IMR-90 (cell line): ENCODE data around the gene ZNF714. TPM values are rescaled to one million over a fixed set of nuclear protein-coding genes. Genes with fewer than 3 reads are reported as not detected.

ENCODE experiments used
- ATAC-seq: fragments of 200-7000 bp; cut with Tn5 transposase; 2 replicates; pipeline ENCODE4 v1.9.1; 2020; ENCODE audit warnings: low read depth, mild to moderate bottlenecking, moderate library complexity
- BruUV-seq: library from RNA; stranded (reverse); fragments of 400-500 nt; replicated peaks from 2 replicates; lab custom pipeline; 2021; lab: Mats Ljungman, UMichigan
- CTCF ChIA-PET: fragments of 300-600 bp; formaldehyde crosslinking; extraction: SDS; loops from one replicate; lab custom pipeline; 2021; ENCODE audit warnings: antibody characterized with exemption; lab: Yijun Ruan, JAX
- POLR2A ChIA-PET: fragments of 300-600 bp; sonication (Branson Sonifier 250); formaldehyde crosslinking; loops from one replicate; lab custom pipeline; 2022; ENCODE audit warnings: antibody characterized with exemption; ENCODE audit not compliant: unreplicated experiment; lab: Charles Lee
- DNase-seq: peaks from one replicate; pipeline ENCODE4 v3.0.0; 2013
- H2AFZ ChIP-seq: replicated peaks from 2 replicates; pipeline ENCODE3; 2013; ENCODE audit warnings: low read length, mild to moderate bottlenecking; ENCODE audit not compliant: poor library complexity
- H2AK5ac ChIP-seq: 2 replicates; pipeline ENCODE4 v1.6.1; 2013; ENCODE audit warnings: low read depth, low read length, inconsistent platforms
- H2AK9ac ChIP-seq: replicated peaks from 2 replicates; pipeline ENCODE3; 2013; ENCODE audit warnings: mild to moderate bottlenecking, low read depth, low read length, moderate library complexity; ENCODE audit not compliant: poor library complexity
- H2BK120ac ChIP-seq: 2 replicates; pipeline ENCODE4 v1.6.1; 2013; ENCODE audit warnings: low read depth, low read length, inconsistent platforms
- H2BK15ac ChIP-seq: 3 replicates; pipeline ENCODE4 v1.6.1; 2013; ENCODE audit warnings: low read depth, low read length, inconsistent platforms
- H2BK20ac ChIP-seq: 2 replicates; pipeline ENCODE4 v1.6.1; 2013; ENCODE audit warnings: low read depth, mild to moderate bottlenecking, inconsistent platforms, low read length, moderate library complexity
- H2BK5ac ChIP-seq: 2 replicates; pipeline ENCODE4 v1.6.1; 2013; ENCODE audit warnings: mild to moderate bottlenecking, low read depth, low read length, inconsistent platforms; ENCODE audit not compliant: poor library complexity, severe bottlenecking
- H3K14ac ChIP-seq: replicated peaks from 2 replicates; pipeline ENCODE4 v1.6.1; 2013; ENCODE audit warnings: low read depth, low read length, inconsistent platforms
- H3K18ac ChIP-seq: 2 replicates; pipeline ENCODE4 v1.6.1; 2013; ENCODE audit warnings: low read depth, low read length, control low read depth
- H3K23ac ChIP-seq: 2 replicates; pipeline ENCODE4 v1.6.1; 2013; ENCODE audit warnings: low read depth, low read length, inconsistent platforms
- H3K27ac ChIP-seq: 2 replicates; pipeline ENCODE4 v1.5.1; 2013; ENCODE audit warnings: mild to moderate bottlenecking, control low read depth, low read length; ENCODE audit not compliant: insufficient read depth
- H3K27me3 ChIP-seq: 2 replicates; pipeline ENCODE4 v1.6.1; 2013; ENCODE audit warnings: low read length; ENCODE audit not compliant: control insufficient read depth, insufficient read depth
- H3K36me3 ChIP-seq: 2 replicates; pipeline ENCODE4 v1.6.1; 2013; ENCODE audit warnings: low read length, mixed read lengths; ENCODE audit not compliant: control insufficient read depth, insufficient read depth
- H3K4ac ChIP-seq: 2 replicates; pipeline ENCODE4 v1.6.1; 2013; ENCODE audit warnings: low read depth, low read length, inconsistent platforms
- H3K4me1 ChIP-seq: 2 replicates; pipeline ENCODE4 v1.6.1; 2013; ENCODE audit warnings: low read length, mixed read lengths; ENCODE audit not compliant: control insufficient read depth, insufficient read depth
- H3K4me2 ChIP-seq: 2 replicates; pipeline ENCODE4 v1.6.1; 2013; ENCODE audit warnings: low read depth, mild to moderate bottlenecking, control low read depth, low read length, moderate library complexity
- H3K4me3 ChIP-seq: 2 replicates; pipeline ENCODE4 v1.5.1; 2013; ENCODE audit warnings: low read depth, mild to moderate bottlenecking, control low read depth, low read length, moderate library complexity; ENCODE audit not compliant: insufficient read depth
- H3K56ac ChIP-seq: 2 replicates; pipeline ENCODE4 v1.6.1; 2013; ENCODE audit warnings: low read length, inconsistent platforms; ENCODE audit not compliant: insufficient read depth; ENCODE audit errors: extremely low read depth
- H3K79me1 ChIP-seq, 2 experiments: 2 replicates each; pipeline ENCODE4 v1.6.1; 2013; ENCODE audit warnings: low read length in 2 of 2, inconsistent platforms in 1 of 2, low read depth in 1 of 2
- H3K9ac ChIP-seq: 2 replicates; pipeline ENCODE4 v1.6.1; 2013; ENCODE audit warnings: low read depth, low read length, control low read depth
- H3K9me1 ChIP-seq: 2 replicates; pipeline ENCODE4 v1.6.1; 2013; ENCODE audit warnings: low read length, inconsistent platforms; ENCODE audit not compliant: insufficient read depth
- H3K9me3 ChIP-seq: 2 replicates; pipeline ENCODE4 v1.6.1; 2013; ENCODE audit warnings: low read length; ENCODE audit not compliant: control insufficient read depth, insufficient read depth
- H4K20me1 ChIP-seq: 2 replicates; pipeline ENCODE4 v1.6.1; 2013; ENCODE audit warnings: low read length, inconsistent platforms; ENCODE audit not compliant: insufficient read depth
- H4K5ac ChIP-seq: 2 replicates; pipeline ENCODE4 v1.6.1; 2013; ENCODE audit warnings: mild to moderate bottlenecking, low read depth, low read length, control low read depth
- H4K8ac ChIP-seq, 2 experiments: 2 replicates each; pipeline ENCODE4 v1.6.1; 2013; ENCODE audit warnings: low read depth in 2 of 2, low read length in 2 of 2, control low read depth in 1 of 2, inconsistent platforms in 1 of 2
- H4K91ac ChIP-seq: 2 replicates; pipeline ENCODE4 v1.6.1; 2013; ENCODE audit warnings: low read depth, low read length, inconsistent platforms; ENCODE audit not compliant: insufficient read depth
- CHD1 ChIP-seq: IDR thresholded peaks from 2 replicates; pipeline ENCODE4 v1.6.1; 2012; ENCODE audit warnings: low read depth, low read length, improper control_type of control experiment
- FOS ChIP-seq: fragments of 150-350 bp; IDR thresholded peaks from 2 replicates; pipeline ENCODE4 v1.6.1; 2016; ENCODE audit warnings: low read depth, low read length
- MAFK ChIP-seq: IDR thresholded peaks from 2 replicates; pipeline ENCODE4 v1.6.1; 2012; ENCODE audit warnings: low read depth, low read length, improper control_type of control experiment
- MAZ ChIP-seq: IDR thresholded peaks from 2 replicates; pipeline ENCODE4 v1.6.1; 2012; ENCODE audit warnings: low read depth, mild to moderate bottlenecking, low read length, improper control_type of control experiment, moderate library complexity, borderline replicate concordance
- MXI1 ChIP-seq: IDR thresholded peaks from 2 replicates; pipeline ENCODE4 v1.6.1; 2012; ENCODE audit warnings: low read depth, mild to moderate bottlenecking, low read length, moderate library complexity, borderline replicate concordance
- NFE2L2 ChIP-seq: fragments of 150-350 bp; IDR thresholded peaks from 2 replicates; pipeline ENCODE4 v1.6.1; 2016; ENCODE audit warnings: low read depth, mild to moderate bottlenecking, low read length
- RFX5 ChIP-seq: IDR thresholded peaks from 2 replicates; pipeline ENCODE4 v1.8.0; 2012; ENCODE audit warnings: low read depth, mild to moderate bottlenecking, low read length, moderate library complexity
- SMC3 ChIP-seq: fragments of 150-350 bp; IDR thresholded peaks from 2 replicates; pipeline ENCODE4 v1.6.1; 2016; ENCODE audit warnings: low read depth, mild to moderate bottlenecking, antibody characterized with exemption, low read length, moderate library complexity
- WGBS, 2 experiments: methylation state at CpG; one replicate each; pipeline versions ENCODE4 v1.1.5 to v1.1.7; 2013; ENCODE audit warnings: missing lambda C conversion rate in 2 of 2; ENCODE audit not compliant: insufficient read length in 1 of 2; ENCODE audit errors: extremely low coverage in 2 of 2; 5-methylcytosine and 5-hydroxymethylcytosine counted together
- dilution Hi-C: fragments of 300-500 bp; cut with HindIII; formaldehyde crosslinking; loops from one replicate; pipeline ENCODE4 v1.14.3; 2018; ENCODE audit warnings: low sequenced_read_pairs; ENCODE audit not compliant: unreplicated experiment
- in situ Hi-C: fragments of 300-500 bp; cut with MboI; formaldehyde crosslinking; loops from 3 replicates; pipeline ENCODE4 v1.14.3; 2019; ENCODE audit warnings: low sequenced_read_pairs, inconsistent platforms, mixed read lengths
- intact Hi-C: fragments of 100-400 bp; cut with micrococcal nuclease; formaldehyde crosslinking; loops from 2 replicates; pipeline ENCODE4 v1.10.0; 2022
- polyA plus RNA-seq, 3 experiments: library from polyadenylated mRNA; depleted of rRNA; stranded (reverse); fragments of >200 nt; gene quantifications; 2 replicates each; pipeline ENCODE4 v1.2.3, GENCODE V29; 2012; ENCODE audit warnings: low replicate concordance in 1 of 3
- total RNA-seq: library from RNA; depleted of rRNA; stranded (reverse); fragments of >200 nt; gene quantifications from 2 replicates; pipeline ENCODE4 v1.2.3, GENCODE V29; 2012
- TF ChIP-seq, protein P1 (sequence below): fragments of 150-350 bp; IDR thresholded peaks from 2 replicates; pipeline ENCODE4 v1.6.1; 2016; ENCODE audit warnings: low read depth, mild to moderate bottlenecking, low read length, moderate library complexity, borderline replicate concordance

The ZNF714 gene
- total and polyA plus RNA-seq, 2 of the 4 experiments (the other 2 are of a cell fraction), result 7.2 to 14.3 TPM

- in situ Hi-C loops, result no loop called here
- Histone ChIP-seq H3K4me3 (no peak overlapping the region), H2BK120ac (no peak overlapping the region), H3K27me3 (no peaks in the 10 kb centered on the region), H2AFZ (no peak overlapping the region), H3K79me1 (peaks cover 9 to 13% of the 10 kb centered on the region in 2 experiments; a peak in 3 of 4 replicates), H3K9me1 (no peaks in the 10 kb centered on the region), H2BK20ac (no peak overlapping the region), H2BK5ac (no peak overlapping the region), H3K18ac (no peak overlapping the region), H4K20me1 (no peaks in the 10 kb centered on the region; the same call in 1 of the 2 replicates), H2AK5ac (no peak overlapping the region), H2BK15ac (no peak overlapping the region), H3K9me3 (no peaks in the 10 kb centered on the region), H3K9ac (no peak overlapping the region), H4K5ac (no peak overlapping the region), H3K27ac (no peak overlapping the region), H3K14ac (no peak overlapping the region), H4K91ac (no peak overlapping the region), H2AK9ac (no peak overlapping the region), H4K8ac (no peak overlapping the region), H3K36me3 (peaks cover 21% of the 10 kb centered on the region), H3K4me1 (no peaks in the 10 kb centered on the region), H3K56ac (no peak overlapping the region), H3K4me2 (no peak overlapping the region), H3K23ac (no peak overlapping the region), H3K4ac (no peak overlapping the region)
- ATAC-seq (no peak), DNase-seq (no peak)
- TF ChIP-seq CHD1 (no peak), FOS (no peak), MAFK (no peak), NFE2L2 (no peak), RFX5 (no peak), MAZ (no peak), MXI1 (no peak), SMC3 (no peak)
- TF ChIP-seq, protein P1, sequence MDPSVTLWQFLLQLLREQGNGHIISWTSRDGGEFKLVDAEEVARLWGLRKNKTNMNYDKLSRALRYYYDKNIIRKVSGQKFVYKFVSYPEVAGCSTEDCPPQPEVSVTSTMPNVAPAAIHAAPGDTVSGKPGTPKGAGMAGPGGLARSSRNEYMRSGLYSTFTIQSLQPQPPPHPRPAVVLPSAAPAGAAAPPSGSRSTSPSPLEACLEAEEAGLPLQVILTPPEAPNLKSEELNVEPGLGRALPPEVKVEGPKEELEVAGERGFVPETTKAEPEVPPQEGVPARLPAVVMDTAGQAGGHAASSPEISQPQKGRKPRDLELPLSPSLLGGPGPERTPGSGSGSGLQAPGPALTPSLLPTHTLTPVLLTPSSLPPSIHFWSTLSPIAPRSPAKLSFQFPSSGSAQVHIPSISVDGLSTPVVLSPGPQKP, result no peak
- ChIA-PET POLR2A (no interaction called here), CTCF (no interaction called here)
- BruUV-seq, result no TSS peak
- dilution Hi-C loops, result no loop called here
- intact Hi-C loops, result loop anchor here (10.0 kb wide), 1 partner anchor 119 kb away; the partner anchor contains the start of gene ZNF430
- whole genome bisulfite sequencing, 2 experiments, result 100% methylated on average over 1 of the region's 5 CpGs; no CpG with 5 or more reads in 1 of the 2 experiments
These were observed 61.4 kb downstream of the ZNF714 start for GRCh38 chr19:21143428-21143827.
